H9 (cell line): Measurements from ENCODE around the gene CDCA3. TPM values are rescaled to one million over a fixed set of nuclear protein-coding genes. Genes with fewer than 3 reads are reported as not detected.

Experiments used
- DNase-seq: peaks from one replicate; pipeline ENCODE4 v3.0.0-alpha.2; 2017
- H2AFZ ChIP-seq: one replicate; pipeline ENCODE4 v1.6.1; 2013; ENCODE audit warnings: mild to moderate bottlenecking, low read length, control low read depth, moderate library complexity
- H2AK5ac ChIP-seq: 2 replicates; pipeline ENCODE4 v1.6.1; 2013; ENCODE audit warnings: low read length, control low read depth, mixed read lengths; ENCODE audit not compliant: insufficient read length
- H2BK120ac ChIP-seq: one replicate; pipeline ENCODE4 v1.6.1; 2013; ENCODE audit warnings: low read depth, mild to moderate bottlenecking, low read length, control low read depth, inconsistent platforms; ENCODE audit not compliant: poor library complexity, severe bottlenecking
- H2BK12ac ChIP-seq: 2 replicates; pipeline ENCODE4 v1.6.1; 2013; ENCODE audit warnings: low read length, control low read depth, mixed read lengths, low read depth; ENCODE audit not compliant: insufficient read length
- H2BK15ac ChIP-seq: 2 replicates; pipeline ENCODE4 v1.6.1; 2013; ENCODE audit warnings: low read depth, low read length, control low read depth
- H2BK20ac ChIP-seq: one replicate; pipeline ENCODE4 v1.6.1; 2013; ENCODE audit warnings: low read depth, mild to moderate bottlenecking, low read length, control low read depth, inconsistent platforms; ENCODE audit not compliant: poor library complexity, severe bottlenecking
- H2BK5ac ChIP-seq: 2 replicates; pipeline ENCODE4 v1.6.1; 2013; ENCODE audit warnings: low read length, control low read depth, mixed read lengths; ENCODE audit not compliant: insufficient read length
- H3K14ac ChIP-seq: 2 replicates; pipeline ENCODE4 v1.6.1; 2013; ENCODE audit warnings: low read length, control low read depth; ENCODE audit not compliant: insufficient read depth
- H3K18ac ChIP-seq: 2 replicates; pipeline ENCODE4 v1.6.1; 2013; ENCODE audit warnings: low read depth, mild to moderate bottlenecking, mixed read lengths, low read length, control low read depth; ENCODE audit not compliant: insufficient read length
- H3K23ac ChIP-seq: 2 replicates; pipeline ENCODE4 v1.6.1; 2013; ENCODE audit warnings: low read length, control low read depth, mixed read lengths, low read depth; ENCODE audit not compliant: insufficient read length
- H3K23me2 ChIP-seq: 2 replicates; pipeline ENCODE4 v1.6.1; 2013; ENCODE audit warnings: low read depth, mild to moderate bottlenecking, mixed read lengths, low read length, control low read depth; ENCODE audit not compliant: insufficient read length, poor library complexity, severe bottlenecking
- H3K27ac ChIP-seq: 2 replicates; pipeline ENCODE4 v1.5.1; 2013; ENCODE audit warnings: low read length, control low read depth, mixed read lengths, low read depth; ENCODE audit not compliant: insufficient read length
- H3K27me3 ChIP-seq: 2 replicates; pipeline ENCODE4 v1.6.1; 2013; ENCODE audit warnings: low read length, control low read depth, inconsistent platforms; ENCODE audit not compliant: insufficient read depth
- H3K4ac ChIP-seq: 2 replicates; pipeline ENCODE4 v1.6.1; 2013; ENCODE audit warnings: low read depth, mild to moderate bottlenecking, control low read depth, inconsistent platforms, low read length, moderate library complexity
- H3K4me1 ChIP-seq: 2 replicates; pipeline ENCODE4 v1.6.1; 2013; ENCODE audit warnings: low read length, control low read depth, inconsistent platforms; ENCODE audit not compliant: insufficient read depth
- H3K4me2 ChIP-seq: 2 replicates; pipeline ENCODE4 v1.6.1; 2013; ENCODE audit warnings: low read length, control low read depth, mixed read lengths; ENCODE audit not compliant: insufficient read length, insufficient read depth
- H3K56ac ChIP-seq: 2 replicates; pipeline ENCODE4 v1.6.1; 2013; ENCODE audit warnings: low read depth, mild to moderate bottlenecking, mixed read lengths, low read length, control low read depth; ENCODE audit not compliant: insufficient read length
- H3K79me1 ChIP-seq: 2 replicates; pipeline ENCODE4 v1.6.1; 2013; ENCODE audit warnings: low read depth, mild to moderate bottlenecking, moderate library complexity, low read length, control low read depth, inconsistent platforms; ENCODE audit not compliant: insufficient read depth, poor library complexity, severe bottlenecking
- H3K79me2 ChIP-seq: 2 replicates; pipeline ENCODE4 v1.6.1; 2013; ENCODE audit warnings: low read length, control low read depth, inconsistent platforms; ENCODE audit not compliant: insufficient read depth
- H3K9ac ChIP-seq: 2 replicates; pipeline ENCODE4 v1.6.1; 2013; ENCODE audit warnings: low read length, control low read depth, mixed read lengths; ENCODE audit not compliant: insufficient read length; ENCODE audit errors: extremely low read depth
- H3K9me3 ChIP-seq: one replicate; pipeline ENCODE4 v1.6.1; 2013; ENCODE audit warnings: low read depth, low read length, inconsistent platforms; ENCODE audit not compliant: control insufficient read depth
- H3T11ph ChIP-seq: one replicate; pipeline ENCODE4 v1.6.1; 2013; ENCODE audit warnings: mild to moderate bottlenecking, low read length, control low read depth, inconsistent platforms
- H4K20me1 ChIP-seq: one replicate; pipeline ENCODE4 v1.6.1; 2013; ENCODE audit not compliant: control insufficient read depth, insufficient read length, insufficient read depth
- H4K5ac ChIP-seq: 2 replicates; pipeline ENCODE4 v1.6.1; 2013; ENCODE audit warnings: low read depth, mild to moderate bottlenecking, mixed read lengths, low read length, control low read depth; ENCODE audit not compliant: insufficient read length
- H4K8ac ChIP-seq: replicated peaks from 2 replicates; pipeline ENCODE4 v1.6.1; 2013; ENCODE audit warnings: low read length, control low read depth, mixed read lengths, low read depth; ENCODE audit not compliant: insufficient read length
- H4K91ac ChIP-seq: 2 replicates; pipeline ENCODE4 v1.6.1; 2013; ENCODE audit warnings: low read depth, mild to moderate bottlenecking, moderate library complexity, mixed read lengths, low read length, control low read depth; ENCODE audit not compliant: insufficient read length
- H3K27ac Mint-ChIP-seq, 3 experiments: 2 replicates in 2 of 3; 3 replicates in 1 of 3; pipeline ENCODE4 v1.8.0; 2020 to 2021; ENCODE audit warnings: mixed read lengths in 3 of 3, mild to moderate bottlenecking in 1 of 3, moderate library complexity in 1 of 3
- H3K27me3 Mint-ChIP-seq: 2 replicates; pipeline ENCODE4 v1.8.0; 2021; ENCODE audit warnings: low read depth, mild to moderate bottlenecking, moderate library complexity, mixed read lengths
- H3K36me3 Mint-ChIP-seq, 3 experiments: 2 replicates in 2 of 3; 3 replicates in 1 of 3; pipeline ENCODE4 v1.8.0; 2020 to 2021; ENCODE audit warnings: low read depth in 3 of 3, mixed read lengths in 3 of 3; ENCODE audit not compliant: insufficient read depth in 1 of 3
- H3K4me1 Mint-ChIP-seq, 2 experiments: 2 replicates each; pipeline ENCODE4 v1.8.0; 2020; ENCODE audit warnings: mixed read lengths in 2 of 2
- H3K4me3 Mint-ChIP-seq, 2 experiments: 2 replicates in 1 of 2; 3 replicates in 1 of 2; pipeline ENCODE4 v1.8.0; 2020 to 2021; ENCODE audit warnings: mild to moderate bottlenecking in 2 of 2, mixed read lengths in 2 of 2, moderate library complexity in 1 of 2
- H3K9me3 Mint-ChIP-seq, 2 experiments: 2 replicates in 1 of 2; 3 replicates in 1 of 2; pipeline ENCODE4 v1.8.0; 2020; ENCODE audit warnings: mild to moderate bottlenecking in 2 of 2, mixed read lengths in 2 of 2, moderate library complexity in 1 of 2
- CTCF ChIP-seq: fragments of 200-600 bp; sonication (generic); conservative IDR thresholded peaks from 3 replicates; pipeline ENCODE4 v1.8.0; 2021; ENCODE audit warnings: antibody characterized with exemption, mild to moderate bottlenecking
- WGBS: extraction: QIAGEN DNeasy Blood & Tissue Kit; methylation state at CpG from one replicate; pipeline ENCODE4 v1.1.7; 2013; ENCODE audit warnings: missing lambda C conversion rate, low lambda C conversion rate, mixed read lengths; ENCODE audit not compliant: insufficient read length; ENCODE audit errors: extremely low coverage; 5-methylcytosine and 5-hydroxymethylcytosine counted together
- total RNA-seq: library from RNA; stranded (reverse); gene quantifications from 2 replicates; pipeline ENCODE4 v1.2.1, GENCODE V29; 2021

The CDCA3 gene
- total RNA-seq, 1 experiment from 2014 or later: 45.1 TPM

GRCh38 chr12:6831450-6831995 is 19.6 kb downstream of the CDCA3 start:
- Histone ChIP-seq H3K14ac (no peak overlapping the region), H4K20me1 (peaks cover 2% of the 10 kb centered on the region), H3K79me1 (no peaks in the 10 kb centered on the region), H3K27ac (no peak overlapping the region), H3K56ac (no peak overlapping the region), H2AK5ac (no peak overlapping the region), H2BK12ac (no peak overlapping the region), H2BK120ac (no peak overlapping the region), H4K5ac (no peak overlapping the region), H3T11ph (no peak overlapping the region), H3K9me3 (no peaks in the 10 kb centered on the region), H3K23me2 (peaks cover 11% of the 10 kb centered on the region), H3K4me1 (peaks cover 3% of the 10 kb centered on the region; the same call in 1 of the 2 replicates), H3K23ac (no peak overlapping the region), H2AFZ (no peak overlapping the region), H3K9ac (no peak overlapping the region), H3K27me3 (no peaks in the 10 kb centered on the region), H3K18ac (no peak overlapping the region), H2BK5ac (no peak overlapping the region), H3K4me2 (no peak overlapping the region), H4K8ac (no peak overlapping the region), H2BK15ac (no peak overlapping the region), H3K79me2 (peaks cover 2% of the 10 kb centered on the region; the same call in 1 of the 2 replicates), H4K91ac (no peak overlapping the region), H3K4ac (no peak overlapping the region), H2BK20ac (no peak overlapping the region)
- peaks cover 2% of the 10 kb centered on the region; the same call in 1 of the 2 replicates for H3K27me3 Mint-ChIP-seq
- H3K27ac Mint-ChIP-seq: no peak overlapping the region; a peak in 1 of 7 replicates
- 0 out of 5 replicates have a peak overlapping the region, but pooled peaks of 1 of the 2 experiments have one; percentile 32 for H3K4me3 Mint-ChIP-seq
- TF ChIP-seq CTCF: no peak
- peaks cover 35 to 58% (median 55%) of the 10 kb centered on the region in 3 experiments for H3K36me3 Mint-ChIP-seq
- no CpG with 5 or more reads among the region's 12 CpGs for WGBS
- no peak for DNase-seq
- peaks cover 13 to 31% of the 10 kb centered on the region in 2 experiments for H3K4me1 Mint-ChIP-seq
- H3K9me3 Mint-ChIP-seq: no peaks in the 10 kb centered on the region
